Measurements from ENCODE around the gene DPY19L2.

DPY19L2 gene

GRCh38 chr12:63525831-63526230 lies 142.5 kb downstream of the DPY19L2 start:
- DNase-seq (ENCODE audit: low spot score), result no peak

GRCh38 chr12:63521706-63522105 lies 146.6 kb downstream of the DPY19L2 start:
- no peak for DNase-seq (ENCODE audit: low spot score)

Measured in HuH-7 (cell line).